Panc1 (cell line): ENCODE measurements around the gene KLHDC8A.

Experiments
- POLR2AphosphoS5 ChIP-seq: IDR thresholded peaks from 2 replicates; pipeline ENCODE4 v1.6.1; 2012; ENCODE audit warnings: mild to moderate bottlenecking, low read depth, low read length, moderate library complexity
- SIN3A ChIP-seq: IDR thresholded peaks from 2 replicates; pipeline ENCODE4 v1.6.1; 2012; ENCODE audit warnings: low read depth, mild to moderate bottlenecking, low read length, moderate library complexity, borderline replicate concordance; ENCODE audit not compliant: insufficient read depth
- TCF7L2 ChIP-seq: IDR thresholded peaks from 2 replicates; pipeline ENCODE4 v1.6.1; 2011; ENCODE audit warnings: mild to moderate bottlenecking, low read depth, low read length, inconsistent platforms
- TF ChIP-seq, protein P1 (sequence below): fragments of 450-650 bp; IDR thresholded peaks from 2 replicates; pipeline ENCODE4 v1.5.1; 2017; ENCODE audit warnings: mild to moderate bottlenecking
- TF ChIP-seq, protein P2 (sequence below), 2 experiments: IDR thresholded peaks; 2 replicates each; pipeline ENCODE4 v1.6.1; 2011 to 2012; ENCODE audit warnings: low read depth in 2 of 2, control low read depth in 1 of 2, low read length in 1 of 2, mild to moderate bottlenecking in 1 of 2, moderate library complexity in 1 of 2; ENCODE audit not compliant: insufficient read depth in 1 of 2

- TF ChIP-seq, protein P1, sequence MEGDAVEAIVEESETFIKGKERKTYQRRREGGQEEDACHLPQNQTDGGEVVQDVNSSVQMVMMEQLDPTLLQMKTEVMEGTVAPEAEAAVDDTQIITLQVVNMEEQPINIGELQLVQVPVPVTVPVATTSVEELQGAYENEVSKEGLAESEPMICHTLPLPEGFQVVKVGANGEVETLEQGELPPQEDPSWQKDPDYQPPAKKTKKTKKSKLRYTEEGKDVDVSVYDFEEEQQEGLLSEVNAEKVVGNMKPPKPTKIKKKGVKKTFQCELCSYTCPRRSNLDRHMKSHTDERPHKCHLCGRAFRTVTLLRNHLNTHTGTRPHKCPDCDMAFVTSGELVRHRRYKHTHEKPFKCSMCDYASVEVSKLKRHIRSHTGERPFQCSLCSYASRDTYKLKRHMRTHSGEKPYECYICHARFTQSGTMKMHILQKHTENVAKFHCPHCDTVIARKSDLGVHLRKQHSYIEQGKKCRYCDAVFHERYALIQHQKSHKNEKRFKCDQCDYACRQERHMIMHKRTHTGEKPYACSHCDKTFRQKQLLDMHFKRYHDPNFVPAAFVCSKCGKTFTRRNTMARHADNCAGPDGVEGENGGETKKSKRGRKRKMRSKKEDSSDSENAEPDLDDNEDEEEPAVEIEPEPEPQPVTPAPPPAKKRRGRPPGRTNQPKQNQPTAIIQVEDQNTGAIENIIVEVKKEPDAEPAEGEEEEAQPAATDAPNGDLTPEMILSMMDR = no peak
- no peak for TF ChIP-seq TCF7L2
- no peak for TF ChIP-seq POLR2AphosphoS5
- no peak for TF ChIP-seq SIN3A
- TF ChIP-seq, protein P2, sequence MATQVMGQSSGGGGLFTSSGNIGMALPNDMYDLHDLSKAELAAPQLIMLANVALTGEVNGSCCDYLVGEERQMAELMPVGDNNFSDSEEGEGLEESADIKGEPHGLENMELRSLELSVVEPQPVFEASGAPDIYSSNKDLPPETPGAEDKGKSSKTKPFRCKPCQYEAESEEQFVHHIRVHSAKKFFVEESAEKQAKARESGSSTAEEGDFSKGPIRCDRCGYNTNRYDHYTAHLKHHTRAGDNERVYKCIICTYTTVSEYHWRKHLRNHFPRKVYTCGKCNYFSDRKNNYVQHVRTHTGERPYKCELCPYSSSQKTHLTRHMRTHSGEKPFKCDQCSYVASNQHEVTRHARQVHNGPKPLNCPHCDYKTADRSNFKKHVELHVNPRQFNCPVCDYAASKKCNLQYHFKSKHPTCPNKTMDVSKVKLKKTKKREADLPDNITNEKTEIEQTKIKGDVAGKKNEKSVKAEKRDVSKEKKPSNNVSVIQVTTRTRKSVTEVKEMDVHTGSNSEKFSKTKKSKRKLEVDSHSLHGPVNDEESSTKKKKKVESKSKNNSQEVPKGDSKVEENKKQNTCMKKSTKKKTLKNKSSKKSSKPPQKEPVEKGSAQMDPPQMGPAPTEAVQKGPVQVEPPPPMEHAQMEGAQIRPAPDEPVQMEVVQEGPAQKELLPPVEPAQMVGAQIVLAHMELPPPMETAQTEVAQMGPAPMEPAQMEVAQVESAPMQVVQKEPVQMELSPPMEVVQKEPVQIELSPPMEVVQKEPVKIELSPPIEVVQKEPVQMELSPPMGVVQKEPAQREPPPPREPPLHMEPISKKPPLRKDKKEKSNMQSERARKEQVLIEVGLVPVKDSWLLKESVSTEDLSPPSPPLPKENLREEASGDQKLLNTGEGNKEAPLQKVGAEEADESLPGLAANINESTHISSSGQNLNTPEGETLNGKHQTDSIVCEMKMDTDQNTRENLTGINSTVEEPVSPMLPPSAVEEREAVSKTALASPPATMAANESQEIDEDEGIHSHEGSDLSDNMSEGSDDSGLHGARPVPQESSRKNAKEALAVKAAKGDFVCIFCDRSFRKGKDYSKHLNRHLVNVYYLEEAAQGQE (IDR thresholded peaks at IDR 0.05; ENCODE audit: insufficient read depth in 1 of 2, low read depth in 2 of 2, low read length in 1 of 2) = no peak
These were observed 17.7 kb upstream of the KLHDC8A start for GRCh38 chr1:205374210-205375078.
